Measurements from ENCODE around the gene TAC1.

Gene TAC1

GRCh38 chr7:97732565-97733275, 834 bp downstream of the TAC1 start:
- POLR2A ChIA-PET, result no interaction called here
- no peak for DNase-seq (ENCODE audit: extremely low spot score)
- no peak for TF ChIP-seq CTCF (IDR thresholded peaks at IDR 0.05; ENCODE audit: control extremely low read depth, extremely low read depth, low read depth, missing control alignments)
- CTCF ChIA-PET, result no interaction called here

- no peak for TF ChIP-seq CTCF (IDR thresholded peaks at IDR 0.05; ENCODE audit: control extremely low read depth, extremely low read depth, low read depth, missing control alignments)
- POLR2A ChIA-PET, result no interaction called here
- CTCF ChIA-PET, result no interaction called here
- DNase-seq (ENCODE audit: extremely low spot score), result no peak
Measured at GRCh38 chr7:97733276-97734161, 1.6 kb downstream of the TAC1 start.

GRCh38 chr7:97734255-97734654, 2.4 kb downstream of the TAC1 start:
- CTCF ChIA-PET, result no interaction called here
- DNase-seq (ENCODE audit: extremely low spot score), result no peak
- POLR2A ChIA-PET, result no interaction called here
- no peak for TF ChIP-seq CTCF (IDR thresholded peaks at IDR 0.05; ENCODE audit: control extremely low read depth, extremely low read depth, low read depth, missing control alignments)

- no peak for DNase-seq (ENCODE audit: extremely low spot score)
- TF ChIP-seq CTCF (IDR thresholded peaks at IDR 0.05; ENCODE audit: control extremely low read depth, extremely low read depth, low read depth, missing control alignments), result no peak
- CTCF ChIA-PET, result no interaction called here
- POLR2A ChIA-PET, result no interaction called here
Measured at GRCh38 chr7:97735075-97735474, 3.2 kb downstream of the TAC1 start.

GRCh38 chr7:97748482-97748881, 16.6 kb downstream of the TAC1 start:
- POLR2A ChIA-PET, result no interaction called here
- DNase-seq (ENCODE audit: extremely low spot score), result no peak
- CTCF ChIA-PET, result interaction anchor here (1.1 kb wide), 1 partner anchor 8 kb away, joined by 4 read pairs; no protein-coding TSS in a partner anchor
- TF ChIP-seq CTCF (IDR thresholded peaks at IDR 0.05; ENCODE audit: control extremely low read depth, extremely low read depth, low read depth, missing control alignments), result no peak

- POLR2A ChIA-PET, result no interaction called here
- CTCF ChIA-PET, result no interaction called here
- DNase-seq (ENCODE audit: extremely low spot score), result no peak
- no peak for TF ChIP-seq CTCF (IDR thresholded peaks at IDR 0.05; ENCODE audit: control extremely low read depth, extremely low read depth, low read depth, missing control alignments)
Measured at GRCh38 chr7:97751566-97751965, 19.7 kb downstream of the TAC1 start.
